Measurements from ENCODE around the gene ADCY9.

GRCh38 chr16:3951861-3952736 lies 164.1 kb downstream of the ADCY9 start:
- TF ChIP-seq EZH2phosphoT487 (IDR thresholded peaks at IDR 0.05; ENCODE audit: insufficient read depth, low read depth) (no peak), EZH2 (IDR thresholded peaks at IDR 0.05; ENCODE audit: insufficient read depth, poor library complexity, severe bottlenecking) (no peak)
